C4-2B (cell line): ENCODE data around the gene PSMG2.

Source experiments
- ZFX ChIP-seq: fragments of 450-650 bp; IDR thresholded peaks from 2 replicates; pipeline ENCODE4 v1.6.1; 2017
- TF ChIP-seq, protein P1 (sequence below): fragments of 450-650 bp; conservative IDR thresholded peaks from 2 replicates; pipeline ENCODE4 v1.5.1; 2017; ENCODE audit warnings: mild to moderate bottlenecking

DNA sequence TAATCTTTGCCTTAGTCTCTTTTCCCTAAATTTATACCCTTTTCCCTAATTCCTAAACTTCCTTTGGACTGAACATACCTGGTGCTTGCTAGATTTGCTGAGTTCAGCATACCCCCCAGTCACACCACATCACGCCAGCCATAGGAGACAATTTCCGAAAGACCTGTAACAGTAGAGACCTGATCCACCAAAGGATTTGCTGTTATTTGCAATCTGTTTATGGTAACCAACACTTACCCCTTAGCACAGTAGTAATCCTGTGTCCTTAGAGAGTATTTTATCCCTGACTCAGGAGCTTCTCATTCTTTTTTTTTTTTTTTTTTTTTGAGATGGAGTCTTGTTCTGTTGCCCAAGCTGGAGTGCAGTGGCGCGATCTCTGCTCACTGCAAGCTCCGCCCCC lies 8.6 kb downstream of the PSMG2 start:
- TF ChIP-seq, protein P1, sequence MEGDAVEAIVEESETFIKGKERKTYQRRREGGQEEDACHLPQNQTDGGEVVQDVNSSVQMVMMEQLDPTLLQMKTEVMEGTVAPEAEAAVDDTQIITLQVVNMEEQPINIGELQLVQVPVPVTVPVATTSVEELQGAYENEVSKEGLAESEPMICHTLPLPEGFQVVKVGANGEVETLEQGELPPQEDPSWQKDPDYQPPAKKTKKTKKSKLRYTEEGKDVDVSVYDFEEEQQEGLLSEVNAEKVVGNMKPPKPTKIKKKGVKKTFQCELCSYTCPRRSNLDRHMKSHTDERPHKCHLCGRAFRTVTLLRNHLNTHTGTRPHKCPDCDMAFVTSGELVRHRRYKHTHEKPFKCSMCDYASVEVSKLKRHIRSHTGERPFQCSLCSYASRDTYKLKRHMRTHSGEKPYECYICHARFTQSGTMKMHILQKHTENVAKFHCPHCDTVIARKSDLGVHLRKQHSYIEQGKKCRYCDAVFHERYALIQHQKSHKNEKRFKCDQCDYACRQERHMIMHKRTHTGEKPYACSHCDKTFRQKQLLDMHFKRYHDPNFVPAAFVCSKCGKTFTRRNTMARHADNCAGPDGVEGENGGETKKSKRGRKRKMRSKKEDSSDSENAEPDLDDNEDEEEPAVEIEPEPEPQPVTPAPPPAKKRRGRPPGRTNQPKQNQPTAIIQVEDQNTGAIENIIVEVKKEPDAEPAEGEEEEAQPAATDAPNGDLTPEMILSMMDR: no peak
- no peak for TF ChIP-seq ZFX
